ENCODE measurements around the gene KRTAP1-5.

GRCh38 chr17:40980117-40980516 lies 46.9 kb downstream of the KRTAP1-5 start:
- TF ChIP-seq CTCF (IDR thresholded peaks at IDR 0.05; ENCODE audit: low read depth, low read length) (no peak), POLR2A (IDR thresholded peaks at IDR 0.05; ENCODE audit: extremely low read depth, insufficient read length) (no peak)
